GM18951 (cell line): Measurements from ENCODE around the gene SPAG8.

Experiments used
- POLR2A ChIP-seq: IDR thresholded peaks from 4 replicates; pipeline ENCODE4 v1.6.1; 2011; ENCODE audit warnings: mild to moderate bottlenecking; ENCODE audit not compliant: insufficient read length, insufficient read depth; ENCODE audit errors: extremely low read depth
- in situ Hi-C: fragments of 300-500 bp; cut with MboI; formaldehyde crosslinking; loops from one replicate; pipeline ENCODE4 v1.12.0; 2022; ENCODE audit warnings: low sequenced_read_pairs, mixed read lengths, inconsistent platforms; ENCODE audit not compliant: unreplicated experiment

Gene SPAG8

GRCh38 chr9:35812025-35812602, at the start of gene SPAG8:
Gene SPAG8 (minus strand): TSS chr9:35812262. CDS start chr9:35812147, 115 bp downstream.
- in situ Hi-C loops = no loop called here
- peak; percentile 48 for TF ChIP-seq POLR2A

- no peak for TF ChIP-seq POLR2A
- in situ Hi-C loops = no loop called here
Measured at GRCh38 chr9:35861161-35861897, 49.3 kb upstream of the SPAG8 start.

GRCh38 chr9:35859990-35860339, 47.9 kb upstream of the SPAG8 start:
- no peak for TF ChIP-seq POLR2A
- in situ Hi-C loops = no loop called here

GRCh38 chr9:35859310-35859989, 47.4 kb upstream of the SPAG8 start:
- no peak for TF ChIP-seq POLR2A
- in situ Hi-C loops = no loop called here

- no peak for TF ChIP-seq POLR2A
- in situ Hi-C loops = no loop called here
Measured at GRCh38 chr9:35858458-35858857, 46.4 kb upstream of the SPAG8 start.

GRCh38 chr9:35856882-35857281, 44.8 kb upstream of the SPAG8 start:
- in situ Hi-C loops = no loop called here
- no peak for TF ChIP-seq POLR2A

- no peak for TF ChIP-seq POLR2A
- in situ Hi-C loops = no loop called here
Measured at GRCh38 chr9:35856206-35856605, 44.1 kb upstream of the SPAG8 start.

GRCh38 chr9:35854091-35854762, 42.2 kb upstream of the SPAG8 start:
- no peak for TF ChIP-seq POLR2A
- in situ Hi-C loops = no loop called here

- TF ChIP-seq POLR2A = no peak
- in situ Hi-C loops = no loop called here
Measured at GRCh38 chr9:35852876-35853865, 41.1 kb upstream of the SPAG8 start.

- in situ Hi-C loops = no loop called here
- no peak for TF ChIP-seq POLR2A
Measured at GRCh38 chr9:35852267-35852815, 40.3 kb upstream of the SPAG8 start.

GRCh38 chr9:35847792-35848572, 35.9 kb upstream of the SPAG8 start:
- in situ Hi-C loops = no loop called here
- peak; percentile 43 for TF ChIP-seq POLR2A
